HCT116 (cell line): ENCODE data around the gene CXCL13. TPM values are rescaled to one million over a fixed set of nuclear protein-coding genes. Genes with fewer than 3 reads are reported as not detected.
A peak's percentile ranks its signal among the peaks of the same experiment; 100 is the strongest.

Experiments
- ATAC-seq: fragments of 200-7000 bp; cut with Tn5 transposase; 2 replicates; pipeline ENCODE4 v1.9.1; 2020; ENCODE audit warnings: mild to moderate bottlenecking, moderate library complexity
- Bru-seq: library from RNA; stranded (reverse); fragments of 400-500 nt; gene quantifications from one replicate; lab custom pipeline; 2021; lab: Mats Ljungman, UMichigan
- BruChase-seq, 2 experiments: library from RNA; stranded (reverse); fragments of 400-500 nt; gene quantifications; one replicate each; lab custom pipeline; 2021; lab: Mats Ljungman, UMichigan
- BruUV-seq: library from RNA; stranded (reverse); fragments of 400-500 nt; replicated peaks from 2 replicates; lab custom pipeline; 2021; lab: Mats Ljungman, UMichigan
- CTCF ChIA-PET: fragments of 300-600 bp; sonication (Branson Sonifier 250); formaldehyde crosslinking; loops from one replicate; lab custom pipeline; 2021; ENCODE audit warnings: antibody characterized with exemption; lab: Charles Lee
- POLR2A ChIA-PET: fragments of 300-600, 350-600 bp; sonication (Branson Sonifier 250); formaldehyde crosslinking; loops from one replicate; lab custom pipeline; 2021; ENCODE audit warnings: antibody characterized with exemption; lab: Charles Lee
- RAD21 ChIA-PET, 2 experiments: fragments of 300-600 bp; sonication (Branson Sonifier 250); formaldehyde crosslinking; loops; one replicate each; lab custom pipeline; 2023; ENCODE audit warnings: low total read pairs in 2 of 2; ENCODE audit not compliant: uncharacterized antibody in 2 of 2, unreplicated experiment in 2 of 2, low non-redundant PET in 1 of 2; lab: Charles Lee
- DNase-seq: peaks from one replicate; pipeline ENCODE4 v3.0.0-alpha.2; 2010; ENCODE audit warnings: low read depth, low spot score
- H2AFZ ChIP-seq: fragments of 200-600 bp; shearing (Covaris generic), sonication (generic); 2 replicates; pipeline ENCODE4 v1.6.1; 2017; ENCODE audit warnings: low read depth, mixed run types, mixed read lengths, antibody characterized with exemption, low read length; ENCODE audit not compliant: poor library complexity, severe bottlenecking
- H3K27ac ChIP-seq: 2 replicates; pipeline ENCODE4 v1.5.1; 2012; ENCODE audit warnings: low read depth, low read length
- H3K27me3 ChIP-seq: fragments of 200-600 bp; sonication (generic); 2 replicates; pipeline ENCODE4 v1.6.1; 2016; ENCODE audit warnings: mixed run types, low read length, mixed read lengths; ENCODE audit not compliant: insufficient read depth
- H3K36me3 ChIP-seq, 2 experiments: fragments of 200-500 bp in 1 of 2; fragments of 200-600 bp in 1 of 2; sonication (Bioruptor generic) in 1 of 2; sonication (generic) in 1 of 2; 2 replicates each; pipeline versions ENCODE4 v1.5.1 to v1.6.1; 2014 to 2016; ENCODE audit warnings: low read length in 2 of 2, inconsistent platforms in 1 of 2, mixed read lengths in 1 of 2, mixed run types in 1 of 2; ENCODE audit not compliant: insufficient read depth in 2 of 2, control insufficient read depth in 1 of 2
- H3K4me1 ChIP-seq, 2 experiments: fragments of 200-600 bp in 1 of 2; sonication (generic) in 1 of 2; 2 replicates each; pipeline versions ENCODE4 v1.5.1 to v1.6.1; 2012 to 2017; ENCODE audit warnings: low read length in 2 of 2, inconsistent platforms in 1 of 2, mild to moderate bottlenecking in 1 of 2, mixed read lengths in 1 of 2, mixed run types in 1 of 2, moderate library complexity in 1 of 2; ENCODE audit not compliant: insufficient read depth in 2 of 2, control insufficient read depth in 1 of 2
- H3K4me2 ChIP-seq: fragments of 200-600 bp; sonication (generic); 2 replicates; pipeline ENCODE4 v1.6.1; 2017; ENCODE audit warnings: mixed run types, low read length, mixed read lengths
- H3K4me3 ChIP-seq, 2 experiments: fragments of 200-600 bp in 1 of 2; sonication (generic) in 1 of 2; replicated peaks in 1 of 2; 2 replicates each; pipeline ENCODE4 v1.5.1; 2011 to 2016; ENCODE audit warnings: low read length in 2 of 2, control low read depth in 1 of 2, low read depth in 1 of 2, mild to moderate bottlenecking in 1 of 2, mixed read lengths in 1 of 2, mixed run types in 1 of 2
- H3K79me2 ChIP-seq: fragments of 200-600 bp; sonication (generic); 2 replicates; pipeline ENCODE4 v1.6.1; 2017; ENCODE audit warnings: mild to moderate bottlenecking, mixed run types, low read length, moderate library complexity, mixed read lengths; ENCODE audit not compliant: insufficient read depth
- H3K9ac ChIP-seq: fragments of 200-600 bp; sonication (generic); 2 replicates; pipeline ENCODE4 v1.6.1; 2016; ENCODE audit warnings: low read length, mixed read lengths
- H3K9me2 ChIP-seq: fragments of 200-600 bp; sonication (generic), shearing (Covaris generic); 2 replicates; pipeline ENCODE4 v1.6.1; 2017; ENCODE audit warnings: mixed run types, mild to moderate bottlenecking, moderate library complexity; ENCODE audit not compliant: insufficient read depth
- H3K9me3 ChIP-seq, 2 experiments: fragments of 200-500 bp in 1 of 2; fragments of 200-600 bp in 1 of 2; sonication (Bioruptor generic) in 1 of 2; sonication (generic) in 1 of 2; 2 replicates each; pipeline ENCODE4 v1.6.1; 2014 to 2017; ENCODE audit warnings: low read length in 2 of 2, mixed read lengths in 2 of 2, inconsistent platforms in 1 of 2, low read depth in 1 of 2, mild to moderate bottlenecking in 1 of 2, mixed run types in 1 of 2, moderate library complexity in 1 of 2; ENCODE audit not compliant: control insufficient read depth in 1 of 2, insufficient read depth in 1 of 2
- H4K20me1 ChIP-seq: fragments of 200-600 bp; sonication (generic), shearing (Covaris generic); 2 replicates; pipeline ENCODE4 v1.6.1; 2017; ENCODE audit warnings: mixed run types, mild to moderate bottlenecking, moderate library complexity; ENCODE audit not compliant: insufficient read depth
- CBX3 ChIP-seq: IDR thresholded peaks from 2 replicates; pipeline ENCODE4 v1.6.1; 2012; ENCODE audit warnings: low read depth
- CEBPB ChIP-seq: IDR thresholded peaks from 2 replicates; pipeline ENCODE4 v1.6.1; 2012; ENCODE audit warnings: low read depth
- ELF1 ChIP-seq: IDR thresholded peaks from 2 replicates; pipeline ENCODE4 v1.6.1; 2012; ENCODE audit warnings: low read depth, borderline replicate concordance
- EZH2 ChIP-seq: fragments of 200-600 bp; sonication (generic); IDR thresholded peaks from 2 replicates; pipeline ENCODE4 v1.6.1; 2017; ENCODE audit warnings: antibody characterized with exemption, mixed run types
- EZH2phosphoT487 ChIP-seq: fragments of 200-600 bp; IDR thresholded peaks from 2 replicates; pipeline ENCODE4 v1.6.1; 2018; ENCODE audit warnings: antibody characterized with exemption, borderline replicate concordance
- FOSL1 ChIP-seq: IDR thresholded peaks from 2 replicates; pipeline ENCODE4 v1.6.1; 2012; ENCODE audit warnings: low read depth
- JUND ChIP-seq: IDR thresholded peaks from 2 replicates; pipeline ENCODE4 v1.6.1; 2012
- POLR2A ChIP-seq: IDR thresholded peaks from 2 replicates; pipeline ENCODE4 v1.7.0; 2011; ENCODE audit warnings: borderline replicate concordance; ENCODE audit not compliant: insufficient read depth, insufficient read length; ENCODE audit errors: extremely low read depth
- POLR2AphosphoS5 ChIP-seq: IDR thresholded peaks from 2 replicates; pipeline ENCODE4 v1.6.1; 2011; ENCODE audit warnings: mild to moderate bottlenecking, low read depth, low read length, moderate library complexity
- RAD21 ChIP-seq: IDR thresholded peaks from 2 replicates; pipeline ENCODE4 v1.6.1; 2012; ENCODE audit warnings: low read depth, mild to moderate bottlenecking
- SIN3A ChIP-seq: IDR thresholded peaks from 2 replicates; pipeline ENCODE4 v1.6.1; 2012; ENCODE audit warnings: low read depth
- SP1 ChIP-seq: IDR thresholded peaks from 2 replicates; pipeline ENCODE4 v1.6.1; 2012; ENCODE audit warnings: low read depth
- TCF7L2 ChIP-seq: IDR thresholded peaks from 2 replicates; pipeline ENCODE4 v1.7.0; 2011; ENCODE audit warnings: borderline replicate concordance, inconsistent platforms; ENCODE audit not compliant: insufficient read depth, insufficient read length; ENCODE audit errors: extremely low read depth
- ZFX ChIP-seq: fragments of 450-650 bp; IDR thresholded peaks from 2 replicates; pipeline ENCODE4 v1.6.1; 2017
- ZNF274 ChIP-seq: fragments of 200-500 bp; sonication (Bioruptor generic); IDR thresholded peaks from 2 replicates; pipeline ENCODE4 v1.6.1; 2014; ENCODE audit warnings: mild to moderate bottlenecking, low read depth, low read length, inconsistent platforms
- intact Hi-C: fragments of 100-400 bp; cut with micrococcal nuclease; formaldehyde crosslinking; loops from 2 replicates; pipeline ENCODE4 v1.10.0; 2022
- long read RNA-seq: library from polyadenylated mRNA; unstranded; transcript quantifications from one replicate; pipeline ENCODE4 v2.0.0, GENCODE V29; 2021; ENCODE audit not compliant: unreplicated experiment
- polyA plus RNA-seq: library from polyadenylated mRNA; unstranded; fragments of >200 nt; gene quantifications from 2 replicates; pipeline ENCODE4 v1.2.1, GENCODE V29; 2012; ENCODE audit warnings: missing spikeins
- total RNA-seq: library from RNA; stranded (reverse); gene quantifications from one replicate; pipeline ENCODE4 v1.2.1, GENCODE V29; 2021; ENCODE audit not compliant: unreplicated experiment
- TF ChIP-seq, protein P1 (sequence below): IDR thresholded peaks from 2 replicates; pipeline ENCODE4 v1.6.1; 2011; ENCODE audit warnings: mild to moderate bottlenecking, low read length, moderate library complexity; ENCODE audit not compliant: insufficient replicate concordance; ENCODE audit errors: extremely low read depth
- TF ChIP-seq, protein P2 (sequence below): IDR thresholded peaks from 2 replicates; pipeline ENCODE4 v1.6.1; 2012; ENCODE audit warnings: low read depth

Gene CXCL13, protein sequence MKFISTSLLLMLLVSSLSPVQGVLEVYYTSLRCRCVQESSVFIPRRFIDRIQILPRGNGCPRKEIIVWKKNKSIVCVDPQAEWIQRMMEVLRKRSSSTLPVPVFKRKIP
- not detected for total RNA-seq
- not detected in 2 replicates for polyA plus RNA-seq
- percentile 19 among the genes with signal in this experiment for Bru-seq, nascent RNA
- BruChase-seq, experiment 1, labeled RNA remaining after a 6-hour chase, result percentile 28 among the genes with signal in this experiment
- BruChase-seq, experiment 2, labeled RNA remaining after a 2-hour chase, result percentile 36 among the genes with signal in this experiment
- long read RNA-seq, result 0 reads

DNA sequence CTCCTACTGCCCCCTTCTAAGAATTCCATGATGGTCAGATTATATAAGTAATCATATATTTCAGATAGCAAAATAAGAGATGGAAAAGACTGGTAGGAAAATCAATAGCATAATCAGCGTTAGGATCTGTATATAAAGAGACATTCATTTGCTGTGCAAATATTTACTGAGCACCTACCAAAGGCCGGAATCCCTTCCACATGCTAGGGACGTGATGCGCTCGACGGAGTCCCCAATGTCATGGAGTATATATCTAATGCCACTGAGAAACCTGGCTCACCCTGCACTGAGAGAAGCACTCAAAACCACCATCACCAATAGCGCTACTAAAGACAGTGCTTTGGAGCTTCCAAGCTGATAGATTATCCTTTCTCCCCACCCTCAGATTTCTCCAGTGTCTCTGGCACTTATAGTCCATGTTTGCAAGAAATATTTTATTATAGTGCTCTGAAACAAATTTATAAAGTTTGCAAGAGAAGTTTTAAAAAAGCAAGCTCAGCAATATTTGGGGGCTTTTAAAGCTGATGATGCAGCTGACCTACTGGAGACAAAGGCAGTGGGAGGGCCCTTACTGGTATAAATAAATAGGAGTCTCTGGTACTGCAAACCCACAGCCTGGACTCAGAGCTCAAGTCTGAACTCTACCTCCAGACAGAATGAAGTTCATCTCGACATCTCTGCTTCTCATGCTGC lies at the start of gene CXCL13:
Gene CXCL13 (plus strand): TSS at position 611 of the 693 bp plus-strand sequence. CDS start 46 bp downstream, at position 657.
- no peak for DNase-seq
- ChIA-PET CTCF (interaction anchor here (1.0 to 1.6 kb wide), 2 partner anchors 12 to 247 kb away, joined by 3 to 4 read pairs; no protein-coding TSS in a partner anchor), RAD21 (no interaction called here), POLR2A (no interaction called here)
- no peak for TF ChIP-seq CBX3
- TF ChIP-seq CEBPB, result no peak
- no peak for TF ChIP-seq ZNF274
- no peak for TF ChIP-seq SP1
- TF ChIP-seq SIN3A, result no peak
- no peak for TF ChIP-seq TCF7L2
- TF ChIP-seq JUND, result no peak
- TF ChIP-seq EZH2, result no peak
- no peak for TF ChIP-seq POLR2A
- no peak for TF ChIP-seq POLR2AphosphoS5
- TF ChIP-seq, protein P1, sequence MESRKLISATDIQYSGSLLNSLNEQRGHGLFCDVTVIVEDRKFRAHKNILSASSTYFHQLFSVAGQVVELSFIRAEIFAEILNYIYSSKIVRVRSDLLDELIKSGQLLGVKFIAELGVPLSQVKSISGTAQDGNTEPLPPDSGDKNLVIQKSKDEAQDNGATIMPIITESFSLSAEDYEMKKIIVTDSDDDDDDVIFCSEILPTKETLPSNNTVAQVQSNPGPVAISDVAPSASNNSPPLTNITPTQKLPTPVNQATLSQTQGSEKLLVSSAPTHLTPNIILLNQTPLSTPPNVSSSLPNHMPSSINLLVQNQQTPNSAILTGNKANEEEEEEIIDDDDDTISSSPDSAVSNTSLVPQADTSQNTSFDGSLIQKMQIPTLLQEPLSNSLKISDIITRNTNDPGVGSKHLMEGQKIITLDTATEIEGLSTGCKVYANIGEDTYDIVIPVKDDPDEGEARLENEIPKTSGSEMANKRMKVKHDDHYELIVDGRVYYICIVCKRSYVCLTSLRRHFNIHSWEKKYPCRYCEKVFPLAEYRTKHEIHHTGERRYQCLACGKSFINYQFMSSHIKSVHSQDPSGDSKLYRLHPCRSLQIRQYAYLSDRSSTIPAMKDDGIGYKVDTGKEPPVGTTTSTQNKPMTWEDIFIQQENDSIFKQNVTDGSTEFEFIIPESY, result no peak
- TF ChIP-seq ELF1, result no peak
- TF ChIP-seq, protein P2, sequence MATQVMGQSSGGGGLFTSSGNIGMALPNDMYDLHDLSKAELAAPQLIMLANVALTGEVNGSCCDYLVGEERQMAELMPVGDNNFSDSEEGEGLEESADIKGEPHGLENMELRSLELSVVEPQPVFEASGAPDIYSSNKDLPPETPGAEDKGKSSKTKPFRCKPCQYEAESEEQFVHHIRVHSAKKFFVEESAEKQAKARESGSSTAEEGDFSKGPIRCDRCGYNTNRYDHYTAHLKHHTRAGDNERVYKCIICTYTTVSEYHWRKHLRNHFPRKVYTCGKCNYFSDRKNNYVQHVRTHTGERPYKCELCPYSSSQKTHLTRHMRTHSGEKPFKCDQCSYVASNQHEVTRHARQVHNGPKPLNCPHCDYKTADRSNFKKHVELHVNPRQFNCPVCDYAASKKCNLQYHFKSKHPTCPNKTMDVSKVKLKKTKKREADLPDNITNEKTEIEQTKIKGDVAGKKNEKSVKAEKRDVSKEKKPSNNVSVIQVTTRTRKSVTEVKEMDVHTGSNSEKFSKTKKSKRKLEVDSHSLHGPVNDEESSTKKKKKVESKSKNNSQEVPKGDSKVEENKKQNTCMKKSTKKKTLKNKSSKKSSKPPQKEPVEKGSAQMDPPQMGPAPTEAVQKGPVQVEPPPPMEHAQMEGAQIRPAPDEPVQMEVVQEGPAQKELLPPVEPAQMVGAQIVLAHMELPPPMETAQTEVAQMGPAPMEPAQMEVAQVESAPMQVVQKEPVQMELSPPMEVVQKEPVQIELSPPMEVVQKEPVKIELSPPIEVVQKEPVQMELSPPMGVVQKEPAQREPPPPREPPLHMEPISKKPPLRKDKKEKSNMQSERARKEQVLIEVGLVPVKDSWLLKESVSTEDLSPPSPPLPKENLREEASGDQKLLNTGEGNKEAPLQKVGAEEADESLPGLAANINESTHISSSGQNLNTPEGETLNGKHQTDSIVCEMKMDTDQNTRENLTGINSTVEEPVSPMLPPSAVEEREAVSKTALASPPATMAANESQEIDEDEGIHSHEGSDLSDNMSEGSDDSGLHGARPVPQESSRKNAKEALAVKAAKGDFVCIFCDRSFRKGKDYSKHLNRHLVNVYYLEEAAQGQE, result no peak
- no peak for TF ChIP-seq RAD21
- no peak for TF ChIP-seq ZFX
- no peak for TF ChIP-seq FOSL1
- TF ChIP-seq EZH2phosphoT487, result no peak
- H3K27ac ChIP-seq, result no peak within 1 kb of the TSS
- no peaks in the 10 kb centered on the region for H3K9me3 ChIP-seq
- H3K4me2 ChIP-seq, result no peak within 1 kb of the TSS
- intact Hi-C loops, result no loop called here
- no peak within 1 kb of the TSS for H3K9ac ChIP-seq
- no peak within 1 kb of the TSS for H2AFZ ChIP-seq
- peaks cover 33% of the 10 kb centered on the region for H3K27me3 ChIP-seq
- H3K4me1 ChIP-seq, result no peaks in the 10 kb centered on the region
- H3K9me2 ChIP-seq, result no peaks in the 10 kb centered on the region
- no peaks in the 10 kb centered on the region for H3K79me2 ChIP-seq
- BruUV-seq, result no TSS peak
- H3K4me3 ChIP-seq, result no peak within 1 kb of the TSS
- H4K20me1 ChIP-seq, result no peaks in the 10 kb centered on the region
- no peaks in the 10 kb centered on the region for H3K36me3 ChIP-seq
- no peak for ATAC-seq
